Right lobe of liver (tissue), 6 donors: ENCODE measurements around the gene DLX2. TPM values are rescaled to one million over a fixed set of nuclear protein-coding genes. Genes with fewer than 3 reads are reported as not detected.
"Not testable (repeated sequence)": the region's sequence is repeated elsewhere in the genome, so short reads cannot be mapped to it uniquely, and the experiment has no call there.

Experiments
- ATAC-seq, 4 donors: fragments of 200-7000 bp; cut with Tn5 transposase; one replicate each; pipeline ENCODE4 v1.9.1; 2020; ENCODE audit warnings: mild to moderate bottlenecking in 4 of 4, moderate library complexity in 4 of 4
- DNase-seq, 3 donors: peaks; one replicate each; pipeline ENCODE4 v3.0.0-alpha.2; 2020
- H3K27ac ChIP-seq, 3 donors: fragments of 200-600 bp; one replicate each; pipeline ENCODE4 v1.8.0; 2022
- H3K27me3 ChIP-seq, 2 donors: fragments of 200-600 bp; one replicate each; pipeline ENCODE4 v1.8.0; 2022
- H3K36me3 ChIP-seq, 4 donors: fragments of 200-600 bp; sonication (generic) in 1 of 4; one replicate each; pipeline versions ENCODE4 v1.5.1 to v1.8.0; 2017 to 2022; ENCODE audit warnings: control low read depth in 1 of 4
- H3K4me1 ChIP-seq, 4 donors: fragments of 200-600 bp; sonication (generic) in 1 of 4; one replicate each; pipeline versions ENCODE4 v1.5.1 to v1.8.0; 2017 to 2022; ENCODE audit warnings: control low read depth in 1 of 4
- H3K4me3 ChIP-seq, 3 donors: fragments of 200-600 bp; one replicate each; pipeline ENCODE4 v1.8.0; 2022
- H3K9me3 ChIP-seq, 4 donors: fragments of 200-600 bp; sonication (generic) in 1 of 4; one replicate each; pipeline versions ENCODE4 v1.5.1 to v1.8.0; 2017 to 2022; ENCODE audit warnings: control low read depth in 1 of 4
- POLR2A ChIP-seq: fragments of 450-650 bp; IDR thresholded peaks from one replicate; pipeline ENCODE4 v1.6.1; 2017; ENCODE audit warnings: antibody characterized with exemption, mild to moderate bottlenecking
- WGBS: methylation state at CpG from one replicate; pipeline ENCODE4 v1.1.6; 2018; ENCODE audit warnings: low coverage, low lambda C conversion rate; ENCODE audit not compliant: insufficient coverage; ENCODE audit errors: missing lambda C conversion rate; 5-methylcytosine and 5-hydroxymethylcytosine counted together
- intact Hi-C, 2 donors: fragments of 100-400 bp; cut with DNase I; formaldehyde crosslinking; loops; one replicate each; pipeline versions ENCODE4 v1.11.2 to v1.14.1; 2022
- total RNA-seq, 6 experiments: library from RNA; depleted of rRNA in 2 of 6; stranded (reverse); fragments of >200 nt in 2 of 6; fragmentation: NEBNext Ultra II Directional in 3 of 6; extraction: Animal tissue kit (Norgen Biotek cat#: 25700) in 3 of 6; gene quantifications; one replicate each; pipeline versions ENCODE4 v1.1.0 to v1.2.4, GENCODE V29; 2016 to 2023
- TF ChIP-seq, protein P1 (sequence below), 4 donors: fragments of 200-600 bp in 3 of 4; fragments of 450-650 bp in 1 of 4; IDR thresholded peaks; one replicate each; pipeline versions ENCODE4 v1.5.1 to v1.8.0; 2016 to 2022; ENCODE audit warnings: antibody characterized with exemption in 4 of 4, mild to moderate bottlenecking in 2 of 4
- donor health status: DM: no; HTN: yes; CAD: no.
- donor health status: DM: no; HTN: no; CAD: no.
- donor health status: DM: no; HTN: no; CAD: no.
- donor health status: DM: no; HTN: yes; CAD: no.
- donor health status: DM: no; HTN: yes; CAD: no.

DLX2 gene
- total RNA-seq, 6 experiments from 2014 or later: not detected

DNA sequence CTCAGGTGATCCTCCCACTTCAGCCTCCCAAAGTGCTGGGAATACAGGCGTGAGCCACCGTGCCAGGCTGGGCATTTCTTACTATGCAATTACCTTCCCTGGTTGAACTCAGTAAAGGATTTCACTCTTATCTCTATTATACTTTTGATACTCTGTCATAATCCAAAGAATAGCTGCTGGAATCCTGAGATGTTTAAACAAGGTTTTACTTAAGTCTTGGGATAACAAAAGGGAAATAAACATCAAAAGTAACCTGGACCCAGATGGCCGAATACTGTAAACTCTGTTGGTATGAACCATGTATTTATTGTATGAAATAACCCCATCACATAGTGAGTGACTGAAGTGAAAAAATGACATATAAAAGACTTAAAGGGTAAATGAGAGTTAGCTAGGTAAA lies 11.9 kb upstream of the DLX2 start:
- DNase-seq (no peak), ATAC-seq (no peak)
- no peak overlapping the region for H3K4me3 ChIP-seq
- 68% methylated on average over 3 of the region's 3 CpGs for WGBS
- no peaks in the 10 kb centered on the region for H3K9me3 ChIP-seq
- peaks cover 0 to 8% of the 10 kb centered on the region in 2 donors for H3K27me3 ChIP-seq
- no peaks in the 10 kb centered on the region for H3K4me1 ChIP-seq
- no peaks in the 10 kb centered on the region for H3K36me3 ChIP-seq
- H3K27ac ChIP-seq: no peak overlapping the region
- intact Hi-C loops: no loop called here
- TF ChIP-seq, protein P1, sequence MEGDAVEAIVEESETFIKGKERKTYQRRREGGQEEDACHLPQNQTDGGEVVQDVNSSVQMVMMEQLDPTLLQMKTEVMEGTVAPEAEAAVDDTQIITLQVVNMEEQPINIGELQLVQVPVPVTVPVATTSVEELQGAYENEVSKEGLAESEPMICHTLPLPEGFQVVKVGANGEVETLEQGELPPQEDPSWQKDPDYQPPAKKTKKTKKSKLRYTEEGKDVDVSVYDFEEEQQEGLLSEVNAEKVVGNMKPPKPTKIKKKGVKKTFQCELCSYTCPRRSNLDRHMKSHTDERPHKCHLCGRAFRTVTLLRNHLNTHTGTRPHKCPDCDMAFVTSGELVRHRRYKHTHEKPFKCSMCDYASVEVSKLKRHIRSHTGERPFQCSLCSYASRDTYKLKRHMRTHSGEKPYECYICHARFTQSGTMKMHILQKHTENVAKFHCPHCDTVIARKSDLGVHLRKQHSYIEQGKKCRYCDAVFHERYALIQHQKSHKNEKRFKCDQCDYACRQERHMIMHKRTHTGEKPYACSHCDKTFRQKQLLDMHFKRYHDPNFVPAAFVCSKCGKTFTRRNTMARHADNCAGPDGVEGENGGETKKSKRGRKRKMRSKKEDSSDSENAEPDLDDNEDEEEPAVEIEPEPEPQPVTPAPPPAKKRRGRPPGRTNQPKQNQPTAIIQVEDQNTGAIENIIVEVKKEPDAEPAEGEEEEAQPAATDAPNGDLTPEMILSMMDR (IDR thresholded peaks at IDR 0.05): no peak
- no peak for TF ChIP-seq POLR2A

- H3K9me3 ChIP-seq, ATAC-seq, H3K4me3 ChIP-seq, DNase-seq, H3K4me1 ChIP-seq, H3K36me3 ChIP-seq, H3K27ac ChIP-seq, intact Hi-C loops, H3K27me3 ChIP-seq: not testable (repeated sequence)
- WGBS: 88% methylated on average over 5 of the region's 6 CpGs
Observed at GRCh38 chr2:172114176-172114575, 11.5 kb upstream of the DLX2 start.

- no peaks in the 10 kb centered on the region for H3K9me3 ChIP-seq
- DNase-seq (no peak), ATAC-seq (peak in 3 of 4 donors; percentile 23 to 37 (median 29))
- TF ChIP-seq, protein P1 (IDR thresholded peaks at IDR 0.05): peak in 2 of 4 donors; percentile 13 to 21
- no peak for TF ChIP-seq POLR2A
- 10% methylated on average over 2 of the region's 2 CpGs for WGBS
- no peak overlapping the region for H3K27ac ChIP-seq
- intact Hi-C loops: no loop called here
- H3K4me3 ChIP-seq: no peak overlapping the region
- H3K4me1 ChIP-seq: no peaks in the 10 kb centered on the region
- H3K36me3 ChIP-seq: no peaks in the 10 kb centered on the region
- H3K27me3 ChIP-seq: peaks cover under 1 to 8% of the 10 kb centered on the region in 2 donors
Observed at GRCh38 chr2:172113617-172114016, 10.9 kb upstream of the DLX2 start.

DNA sequence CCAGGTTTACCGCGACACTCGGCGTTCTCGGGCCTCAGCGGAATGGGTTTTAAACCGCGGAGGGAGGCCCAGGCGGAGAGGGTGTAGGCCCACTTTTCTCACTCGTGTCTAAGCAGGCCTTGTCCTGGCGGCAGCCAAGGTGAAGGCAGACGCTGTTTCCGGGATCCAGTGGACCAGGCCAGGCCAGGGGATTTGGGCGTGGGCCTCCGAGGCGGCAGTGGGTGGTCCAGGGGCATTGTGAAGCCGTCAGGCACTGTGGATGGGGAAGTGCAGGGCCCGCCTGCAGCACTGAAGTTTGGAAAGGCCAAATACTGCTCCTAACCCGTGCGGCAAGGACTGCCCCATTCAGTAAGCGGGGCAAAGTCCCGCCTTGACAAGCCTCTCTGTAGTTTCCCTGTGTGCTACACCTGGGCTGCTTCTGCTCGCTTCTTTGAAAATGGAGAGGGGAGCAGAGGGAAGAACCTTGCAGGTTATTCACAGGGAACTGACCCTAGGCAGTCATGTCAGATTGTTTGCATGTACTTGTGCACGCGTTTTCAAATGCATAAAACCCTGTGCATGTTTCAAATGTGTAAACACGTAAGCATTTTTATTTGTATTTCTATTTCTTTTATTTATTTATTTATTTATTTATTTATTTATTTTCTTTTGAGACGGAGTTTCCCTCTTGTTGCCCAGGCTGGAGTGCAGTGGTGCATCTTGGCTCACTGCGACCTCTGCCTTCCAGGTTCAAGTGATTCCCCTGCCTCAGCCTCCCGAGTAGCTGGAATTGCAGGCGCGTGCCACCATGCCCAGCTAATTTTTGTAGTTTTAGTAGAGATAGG lies 7.5 kb upstream of the DLX2 start:
- Histone ChIP-seq H3K36me3 (no peaks in the 10 kb centered on the region), H3K4me1 (peaks cover 0 to 13% (median 0%) of the 10 kb centered on the region in 4 donors), H3K9me3 (no peaks in the 10 kb centered on the region), H3K4me3 (no peak overlapping the region), H3K27me3 (peaks cover 16 to 34% of the 10 kb centered on the region in 2 donors), H3K27ac (no peak overlapping the region)
- ATAC-seq (peak in 2 of 4 donors; percentile 29 to 35), DNase-seq (no peak)
- whole genome bisulfite sequencing: 34% methylated on average over 9 of the region's 31 CpGs
- TF ChIP-seq, protein P1 (IDR thresholded peaks at IDR 0.05): no peak
- no peak for TF ChIP-seq POLR2A
- intact Hi-C loops: loop anchor here (10.0 kb wide), 4 partner anchors 295 to 535 kb away; no protein-coding TSS in a partner anchor

GRCh38 chr2:172109256-172109987 lies 6.7 kb upstream of the DLX2 start:
- Histone ChIP-seq H3K9me3 (no peaks in the 10 kb centered on the region), H3K27me3 (peaks cover 16 to 42% of the 10 kb centered on the region in 2 donors), H3K4me3 (no peak overlapping the region), H3K27ac (no peak overlapping the region), H3K36me3 (no peaks in the 10 kb centered on the region), H3K4me1 (peaks cover 0 to 13% (median 0%) of the 10 kb centered on the region in 4 donors)
- no peak for TF ChIP-seq POLR2A
- TF ChIP-seq, protein P1 (IDR thresholded peaks at IDR 0.05): no peak
- ATAC-seq (no peak), DNase-seq (no peak)
- intact Hi-C loops: loop anchor here (10.0 kb wide), 4 partner anchors 295 to 535 kb away; no protein-coding TSS in a partner anchor
- 25% methylated on average over 16 of the region's 29 CpGs for WGBS
